Sigmoid colon (tissue), 7 donors: Measurements from ENCODE around the gene SORCS2. TPM values are rescaled to one million over a fixed set of nuclear protein-coding genes. Genes with fewer than 3 reads are reported as not detected.
"Not testable (repeated sequence)": the region's sequence is repeated elsewhere in the genome, so short reads cannot be mapped to it uniquely, and the experiment has no call there.

ENCODE experiments used
- DNase-seq: peaks from one replicate; pipeline ENCODE4 v3.0.0-alpha.2; 2019
- H3K27ac ChIP-seq, 4 donors: fragments of 200-600 bp; sonication (generic); one replicate each; pipeline ENCODE4 v1.5.1; 2016 to 2019; ENCODE audit warnings: mild to moderate bottlenecking in 1 of 4
- H3K27me3 ChIP-seq, 3 donors: fragments of 200-600 bp; sonication (generic); one replicate each; pipeline ENCODE4 v1.5.1; 2019; ENCODE audit warnings: mild to moderate bottlenecking in 1 of 3
- H3K36me3 ChIP-seq, 4 donors: fragments of 200-600 bp; sonication (generic); one replicate each; pipeline ENCODE4 v1.5.1; 2016 to 2019
- H3K4me1 ChIP-seq, 4 donors: fragments of 200-600 bp; sonication (generic); one replicate each; pipeline ENCODE4 v1.5.1; 2017 to 2019
- H3K4me3 ChIP-seq, 4 donors: fragments of 200-600 bp; sonication (generic); one replicate each; pipeline ENCODE4 v1.5.1; 2017 to 2019; ENCODE audit warnings: mild to moderate bottlenecking in 2 of 4, moderate library complexity in 1 of 4
- H3K9me3 ChIP-seq, 4 donors: fragments of 200-600 bp in 3 of 4; sonication (generic) in 3 of 4; one replicate each; pipeline versions ENCODE4 v1.5.1 to v1.6.1; 2013 to 2019
- CTCF ChIP-seq, 4 experiments: fragments of 450-650 bp in 3 of 4; fragments of 200-600 bp in 1 of 4; IDR thresholded peaks; one replicate each; pipeline ENCODE4 v1.5.1; 2016 to 2019; ENCODE audit warnings: antibody characterized with exemption in 4 of 4, mild to moderate bottlenecking in 3 of 4, moderate library complexity in 2 of 4
- EP300 ChIP-seq, 4 donors: sonication (generic); formaldehyde crosslinking; IDR thresholded peaks; one replicate each; pipeline ENCODE4 v1.6.1; 2017; ENCODE audit warnings: antibody characterized with exemption in 4 of 4
- POLR2A ChIP-seq, 2 donors: fragments of 450-650 bp; IDR thresholded peaks; one replicate each; pipeline ENCODE4 v1.6.1; 2016; ENCODE audit warnings: antibody characterized with exemption in 2 of 2, mild to moderate bottlenecking in 2 of 2, moderate library complexity in 2 of 2
- POLR2AphosphoS5 ChIP-seq, 4 donors: sonication (generic); formaldehyde crosslinking; IDR thresholded peaks; one replicate each; pipeline ENCODE4 v1.6.1; 2017; ENCODE audit warnings: antibody characterized with exemption in 4 of 4
- WGBS, 2 donors: extraction: QIAGEN DNeasy Blood & Tissue Kit; methylation state at CpG; one replicate each; pipeline ENCODE4 v1.1.7; 2013; 5-methylcytosine and 5-hydroxymethylcytosine counted together
- intact Hi-C: fragments of 100-400 bp; cut with DNase I; formaldehyde crosslinking; loops from one replicate; pipeline ENCODE4 v1.15.1; 2023
- polyA plus RNA-seq, 3 donors: library from polyadenylated mRNA; stranded (reverse); fragments of 200-250 nt; gene quantifications; one replicate each; pipeline ENCODE4 v1.2.3, GENCODE V29; 2013
- total RNA-seq, 4 donors: library from RNA; depleted of rRNA; stranded (reverse); fragments of >200 nt; gene quantifications; one replicate each; pipeline ENCODE4 v1.1.0, GENCODE V29; 2016
- donor health status: healthy with polysubstance abuse.
- donor health status: Bipolar disorder and iron deficiency.
- donor health status: healthy.

The SORCS2 gene
- total and polyA plus RNA-seq, 7 donors, result 1.8 to 6.4 (median 3.9) TPM; not detected in 2

- no peak for DNase-seq
- no peaks in the 10 kb centered on the region for H3K9me3 ChIP-seq
- no peaks in the 10 kb centered on the region for H3K4me1 ChIP-seq
- TF ChIP-seq POLR2AphosphoS5 (IDR thresholded peaks at IDR 0.05) (no peak), CTCF (IDR thresholded peaks at IDR 0.05) (no peak), POLR2A (IDR thresholded peaks at IDR 0.05) (no peak), EP300 (IDR thresholded peaks at IDR 0.05) (no peak)
- H3K27me3 ChIP-seq, result peaks cover 0 to 6% (median 0%) of the 10 kb centered on the region in 3 donors
- H3K36me3 ChIP-seq, result no peaks in the 10 kb centered on the region
- no peak overlapping the region for H3K27ac ChIP-seq
- intact Hi-C loops, result no loop called here
- no peak overlapping the region for H3K4me3 ChIP-seq
- WGBS, 2 donors, result 86 to 89% methylated on average over 17 of the region's 17 CpGs
Observed at GRCh38 chr4:7600247-7600646, 407.9 kb downstream of the SORCS2 start.

- H3K27me3 ChIP-seq, DNase-seq, H3K4me1 ChIP-seq, H3K4me3 ChIP-seq, H3K36me3 ChIP-seq, H3K27ac ChIP-seq, intact Hi-C loops, H3K9me3 ChIP-seq: not testable (repeated sequence)
- 92 to 96% methylated on average over 30 of the region's 30 CpGs for WGBS, 2 donors
Observed at GRCh38 chr4:7602166-7602565, 409.8 kb downstream of the SORCS2 start.

- 86 to 89% methylated on average over 14 of the region's 14 CpGs for WGBS, 2 donors
- no peaks in the 10 kb centered on the region for H3K9me3 ChIP-seq
- peaks cover 0 to 7% (median 0%) of the 10 kb centered on the region in 4 donors for H3K4me1 ChIP-seq
- no peak overlapping the region for H3K27ac ChIP-seq
- intact Hi-C loops, result no loop called here
- no peak overlapping the region for H3K4me3 ChIP-seq
- TF ChIP-seq POLR2A (IDR thresholded peaks at IDR 0.05) (no peak), EP300 (IDR thresholded peaks at IDR 0.05) (no peak), POLR2AphosphoS5 (IDR thresholded peaks at IDR 0.05) (no peak), CTCF (IDR thresholded peaks at IDR 0.05) (no peak)
- no peaks in the 10 kb centered on the region for H3K36me3 ChIP-seq
- H3K27me3 ChIP-seq, result no peaks in the 10 kb centered on the region
- DNase-seq, result no peak
Observed at GRCh38 chr4:7607156-7607910, 415.0 kb downstream of the SORCS2 start.

- Histone ChIP-seq H3K4me1 (peaks cover 0 to 7% (median 0%) of the 10 kb centered on the region in 4 donors), H3K36me3 (no peaks in the 10 kb centered on the region), H3K4me3 (no peak overlapping the region), H3K27ac (no peak overlapping the region), H3K27me3 (no peaks in the 10 kb centered on the region), H3K9me3 (no peaks in the 10 kb centered on the region)
- DNase-seq, result no peak
- 52 to 75% methylated on average over 7 of the region's 7 CpGs for WGBS, 2 donors
- TF ChIP-seq POLR2A (IDR thresholded peaks at IDR 0.05) (no peak), POLR2AphosphoS5 (IDR thresholded peaks at IDR 0.05) (no peak), EP300 (IDR thresholded peaks at IDR 0.05) (no peak), CTCF (IDR thresholded peaks at IDR 0.05) (no peak)
- intact Hi-C loops, result no loop called here
Observed at GRCh38 chr4:7608046-7608445, 415.7 kb downstream of the SORCS2 start.

GRCh38 chr4:7609316-7609715 is 417.0 kb downstream of the SORCS2 start:
- peaks cover 0 to 7% (median 0%) of the 10 kb centered on the region in 4 donors for H3K4me1 ChIP-seq
- no peak for DNase-seq
- no peak overlapping the region for H3K27ac ChIP-seq
- H3K4me3 ChIP-seq, result no peak overlapping the region
- no peaks in the 10 kb centered on the region for H3K27me3 ChIP-seq
- TF ChIP-seq EP300 (IDR thresholded peaks at IDR 0.05) (no peak), POLR2A (IDR thresholded peaks at IDR 0.05) (no peak), CTCF (IDR thresholded peaks at IDR 0.05) (no peak), POLR2AphosphoS5 (IDR thresholded peaks at IDR 0.05) (no peak)
- no peaks in the 10 kb centered on the region for H3K36me3 ChIP-seq
- WGBS, 2 donors, result 34 to 61% methylated on average over 10 of the region's 10 CpGs
- no peaks in the 10 kb centered on the region for H3K9me3 ChIP-seq
- intact Hi-C loops, result no loop called here
